Natural killer cell (primary cell): Measurements from ENCODE around the gene TRIM66. TPM values are rescaled to one million over a fixed set of nuclear protein-coding genes. Genes with fewer than 3 reads are reported as not detected.

ENCODE experiments used
- ATAC-seq, 3 donors: fragments of 150-1000 bp in 2 of 3; fragments of 200-7000 bp in 1 of 3; cut with Tn5 transposase; 1 replicate in 1 of 3; 2 replicates in 2 of 3; pipeline ENCODE4 v1.10.0; 2021; ENCODE audit warnings: mild to moderate bottlenecking in 2 of 3, moderate library complexity in 2 of 3
- DNase-seq, 2 donors: peaks; one replicate each; pipeline versions ENCODE4 v3.0.0 to v3.0.0-alpha.2; 2013 to 2021; ENCODE audit warnings: mixed read lengths in 1 of 2
- H3K27ac ChIP-seq: one replicate; pipeline ENCODE4 v1.5.1; 2013; ENCODE audit warnings: mild to moderate bottlenecking, low read length
- H3K27me3 ChIP-seq: one replicate; pipeline ENCODE4 v1.6.1; 2013; ENCODE audit warnings: low read length; ENCODE audit not compliant: control insufficient read depth, insufficient read depth
- H3K36me3 ChIP-seq: one replicate; pipeline ENCODE4 v1.6.1; 2013; ENCODE audit warnings: low read length; ENCODE audit not compliant: control insufficient read depth, insufficient read depth
- H3K4me1 ChIP-seq: one replicate; pipeline ENCODE4 v1.6.1; 2013; ENCODE audit warnings: low read length; ENCODE audit not compliant: control insufficient read depth, insufficient read depth
- H3K4me3 ChIP-seq: one replicate; pipeline ENCODE4 v1.5.1; 2013; ENCODE audit warnings: low read length
- H3K9me3 ChIP-seq: one replicate; pipeline ENCODE4 v1.6.1; 2013; ENCODE audit warnings: low read length; ENCODE audit not compliant: control insufficient read depth, insufficient read depth
- H3K27ac Mint-ChIP-seq, 2 donors: one replicate each; pipeline ENCODE4 v1.8.0; 2022; ENCODE audit warnings: mild to moderate bottlenecking in 2 of 2, mixed read lengths in 2 of 2, moderate library complexity in 1 of 2
- H3K27me3 Mint-ChIP-seq, 2 donors: one replicate each; pipeline ENCODE4 v1.8.0; 2022; ENCODE audit warnings: low read depth in 2 of 2, mixed read lengths in 2 of 2
- H3K36me3 Mint-ChIP-seq: one replicate; pipeline ENCODE4 v1.8.0; 2022; ENCODE audit warnings: mixed read lengths
- H3K4me1 Mint-ChIP-seq, 2 donors: one replicate each; pipeline ENCODE4 v1.8.0; 2022; ENCODE audit warnings: mixed read lengths in 2 of 2
- H3K4me3 Mint-ChIP-seq: one replicate; pipeline ENCODE4 v1.8.0; 2022; ENCODE audit warnings: mild to moderate bottlenecking, moderate library complexity, mixed read lengths
- H3K9me3 Mint-ChIP-seq, 2 donors: one replicate each; pipeline ENCODE4 v1.8.0; 2022; ENCODE audit warnings: mixed read lengths in 2 of 2
- WGBS: methylation state at CpG from one replicate; pipeline ENCODE4 v1.1.7; 2013; ENCODE audit warnings: missing lambda C conversion rate; ENCODE audit not compliant: insufficient coverage; 5-methylcytosine and 5-hydroxymethylcytosine counted together
- intact Hi-C: fragments of 100-400 bp; cut with micrococcal nuclease; formaldehyde crosslinking; loops from one replicate; pipeline ENCODE4 v1.14.2; 2022
- total RNA-seq, 4 donors: library from RNA; stranded (reverse); fragments of 120-200 nt in 1 of 4; gene quantifications; one replicate each; pipeline versions ENCODE4 v1.2.3 to v1.2.4, GENCODE V29; 2013 to 2022
- TF ChIP-seq, protein P1 (sequence below): fragments of 200-600 bp; IDR thresholded peaks from one replicate; pipeline ENCODE4 v1.8.0; 2022; ENCODE audit warnings: antibody characterized with exemption

The TRIM66 gene
- total RNA-seq, 3 donors from 2014 or later (not counting 1 experiment from before 2014, with no cell fraction given), result 13.7 to 24.4 (median 14.3) TPM

DNA sequence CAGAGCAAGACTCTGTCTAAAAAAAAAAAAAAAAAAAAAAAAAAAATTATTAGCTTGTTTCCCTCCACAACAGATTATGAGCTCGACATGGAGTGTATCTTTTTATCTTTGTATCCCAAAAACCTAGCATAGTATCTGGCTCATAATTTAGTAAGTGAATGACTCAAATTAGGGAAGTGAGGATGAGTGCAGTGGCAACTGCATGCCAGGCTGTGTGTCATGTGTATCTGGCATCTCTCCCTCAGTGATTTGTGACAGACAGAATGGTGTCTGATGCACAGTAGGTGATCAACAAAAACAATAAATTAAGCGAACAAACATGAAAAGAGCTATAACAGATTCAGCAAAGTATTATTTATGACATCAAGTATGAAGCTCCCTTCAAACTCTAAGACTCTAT, 95.7 kb downstream of the TRIM66 start:
- no peak for ATAC-seq

DNA sequence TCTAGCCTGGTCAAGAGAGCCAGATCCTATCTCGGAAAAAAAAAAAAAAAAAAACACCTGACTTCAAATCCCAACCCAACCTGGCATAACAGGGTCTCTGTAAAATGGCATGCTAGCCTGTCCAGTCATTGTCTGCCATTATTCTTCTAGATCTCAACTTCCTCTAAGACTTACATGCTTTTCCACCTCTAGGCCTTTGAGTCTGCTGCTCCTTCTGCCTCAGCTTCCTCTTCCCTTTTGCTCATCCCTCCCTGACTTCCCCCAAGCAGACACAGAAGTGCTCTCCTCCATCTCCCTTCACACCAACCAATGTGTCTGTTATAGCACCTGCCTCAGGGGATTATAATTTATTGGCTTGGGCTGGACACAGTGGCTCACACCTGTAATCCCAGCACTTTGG, 96.3 kb downstream of the TRIM66 start:
- peaks cover 9 to 34% of the 10 kb centered on the region in 2 donors for H3K27me3 Mint-ChIP-seq
- Histone ChIP-seq H3K4me1 (no peaks in the 10 kb centered on the region), H3K4me3 (no peak overlapping the region), H3K36me3 (no peaks in the 10 kb centered on the region), H3K27ac (no peak overlapping the region), H3K9me3 (no peaks in the 10 kb centered on the region), H3K27me3 (no peaks in the 10 kb centered on the region)
- 85% methylated on average over 1 of the region's 1 CpG for WGBS
- intact Hi-C loops, result no loop called here
- no peak overlapping the region for H3K27ac Mint-ChIP-seq
- no peaks in the 10 kb centered on the region for H3K9me3 Mint-ChIP-seq
- H3K4me3 Mint-ChIP-seq, result no peak overlapping the region
- H3K36me3 Mint-ChIP-seq, result no peaks in the 10 kb centered on the region
- no peak for ATAC-seq
- TF ChIP-seq, protein P1, sequence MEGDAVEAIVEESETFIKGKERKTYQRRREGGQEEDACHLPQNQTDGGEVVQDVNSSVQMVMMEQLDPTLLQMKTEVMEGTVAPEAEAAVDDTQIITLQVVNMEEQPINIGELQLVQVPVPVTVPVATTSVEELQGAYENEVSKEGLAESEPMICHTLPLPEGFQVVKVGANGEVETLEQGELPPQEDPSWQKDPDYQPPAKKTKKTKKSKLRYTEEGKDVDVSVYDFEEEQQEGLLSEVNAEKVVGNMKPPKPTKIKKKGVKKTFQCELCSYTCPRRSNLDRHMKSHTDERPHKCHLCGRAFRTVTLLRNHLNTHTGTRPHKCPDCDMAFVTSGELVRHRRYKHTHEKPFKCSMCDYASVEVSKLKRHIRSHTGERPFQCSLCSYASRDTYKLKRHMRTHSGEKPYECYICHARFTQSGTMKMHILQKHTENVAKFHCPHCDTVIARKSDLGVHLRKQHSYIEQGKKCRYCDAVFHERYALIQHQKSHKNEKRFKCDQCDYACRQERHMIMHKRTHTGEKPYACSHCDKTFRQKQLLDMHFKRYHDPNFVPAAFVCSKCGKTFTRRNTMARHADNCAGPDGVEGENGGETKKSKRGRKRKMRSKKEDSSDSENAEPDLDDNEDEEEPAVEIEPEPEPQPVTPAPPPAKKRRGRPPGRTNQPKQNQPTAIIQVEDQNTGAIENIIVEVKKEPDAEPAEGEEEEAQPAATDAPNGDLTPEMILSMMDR, result no peak
- DNase-seq, result no peak
- no peaks in the 10 kb centered on the region for H3K4me1 Mint-ChIP-seq

More for the DNA sequence above, 95.7 kb downstream of the TRIM66 start:
- Histone ChIP-seq H3K27me3 (no peaks in the 10 kb centered on the region), H3K27ac (no peak overlapping the region), H3K9me3 (no peaks in the 10 kb centered on the region), H3K36me3 (no peaks in the 10 kb centered on the region), H3K4me3 (no peak overlapping the region), H3K4me1 (no peaks in the 10 kb centered on the region)
- DNase-seq, result no peak
- H3K9me3 Mint-ChIP-seq, result no peaks in the 10 kb centered on the region
- TF ChIP-seq, protein P1, result no peak
- H3K27me3 Mint-ChIP-seq, result peaks cover 11 to 39% of the 10 kb centered on the region in 2 donors
- no peaks in the 10 kb centered on the region for H3K36me3 Mint-ChIP-seq
- no peak overlapping the region for H3K4me3 Mint-ChIP-seq
- H3K4me1 Mint-ChIP-seq, result no peaks in the 10 kb centered on the region
- H3K27ac Mint-ChIP-seq, result no peak overlapping the region
- 100% methylated on average over 1 of the region's 2 CpGs for WGBS
- intact Hi-C loops, result no loop called here

DNA sequence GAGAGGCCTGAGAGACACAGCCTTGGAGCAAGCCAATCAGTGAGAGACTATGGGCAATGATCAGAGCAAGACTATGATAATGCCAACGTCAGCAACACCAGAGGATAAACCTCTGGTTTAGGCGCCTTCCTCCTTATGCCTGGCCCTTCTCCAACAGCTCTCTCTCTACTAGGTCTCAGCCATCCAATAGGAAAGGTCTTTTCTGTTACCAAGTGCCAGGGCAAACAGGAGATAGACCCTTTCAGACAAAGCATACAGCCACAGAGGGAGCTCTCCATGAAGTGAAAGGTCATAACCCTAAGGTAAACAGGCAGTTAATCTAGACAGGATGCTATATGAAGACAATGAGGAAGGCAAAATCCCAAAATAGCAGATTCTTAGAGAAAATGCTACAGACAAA, 98.0 kb downstream of the TRIM66 start:
- H3K27ac Mint-ChIP-seq, result no peak overlapping the region
- Histone ChIP-seq H3K4me1 (no peaks in the 10 kb centered on the region), H3K36me3 (no peaks in the 10 kb centered on the region), H3K27me3 (no peaks in the 10 kb centered on the region), H3K9me3 (no peaks in the 10 kb centered on the region), H3K27ac (no peak overlapping the region), H3K4me3 (no peak overlapping the region)
- TF ChIP-seq, protein P1, result no peak
- H3K36me3 Mint-ChIP-seq, result no peaks in the 10 kb centered on the region
- intact Hi-C loops, result no loop called here
- DNase-seq (no peak), ATAC-seq (no peak)
- no peaks in the 10 kb centered on the region for H3K4me1 Mint-ChIP-seq
- H3K9me3 Mint-ChIP-seq, result peaks cover 0 to 4% of the 10 kb centered on the region in 2 donors
- no peak overlapping the region for H3K4me3 Mint-ChIP-seq
- peaks cover 17 to 35% of the 10 kb centered on the region in 2 donors for H3K27me3 Mint-ChIP-seq
- 66% methylated on average over 2 of the region's 2 CpGs for WGBS

DNA sequence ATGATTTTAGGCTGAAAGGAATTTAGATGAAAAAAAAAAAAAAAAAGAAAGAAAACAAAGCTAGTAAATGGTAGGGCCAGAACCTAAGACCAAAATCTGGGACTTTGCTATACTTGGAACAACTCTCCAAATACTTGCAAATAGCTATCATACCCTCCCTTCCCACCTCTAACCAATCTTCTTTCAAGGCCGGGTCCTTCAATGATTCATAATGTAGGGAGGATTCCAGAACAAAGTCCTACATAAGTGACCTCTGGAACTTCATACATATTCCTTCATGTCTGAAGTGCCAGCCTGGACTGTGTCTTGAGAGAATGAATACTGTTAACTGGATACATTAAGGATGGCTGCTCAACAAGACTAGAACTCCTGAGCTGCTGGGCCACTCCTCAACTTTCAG, 98.4 kb downstream of the TRIM66 start:
- no peak overlapping the region for H3K4me3 ChIP-seq
- no peaks in the 10 kb centered on the region for H3K4me1 Mint-ChIP-seq
- no peaks in the 10 kb centered on the region for H3K27me3 ChIP-seq
- H3K27me3 Mint-ChIP-seq, result peaks cover 18 to 32% of the 10 kb centered on the region in 2 donors
- DNase-seq (no peak), ATAC-seq (no peak)
- TF ChIP-seq, protein P1, result no peak
- no peak overlapping the region for H3K27ac Mint-ChIP-seq
- H3K36me3 Mint-ChIP-seq, result no peaks in the 10 kb centered on the region
- no peaks in the 10 kb centered on the region for H3K9me3 ChIP-seq
- no CpG with 5 or more reads among the region's 1 CpG for WGBS
- H3K4me1 ChIP-seq, result no peaks in the 10 kb centered on the region
- intact Hi-C loops, result no loop called here
- no peak overlapping the region for H3K27ac ChIP-seq
- H3K4me3 Mint-ChIP-seq, result no peak overlapping the region
- peaks cover 0 to 4% of the 10 kb centered on the region in 2 donors for H3K9me3 Mint-ChIP-seq
- H3K36me3 ChIP-seq, result no peaks in the 10 kb centered on the region
